ENCODE results near the gene NDUFS2. TPM values are rescaled to one million over a fixed set of nuclear protein-coding genes. Genes with fewer than 3 reads are reported as not detected.

Gene NDUFS2
- total RNA-seq, 1 experiment from 2014 or later, result 123 TPM

DNA sequence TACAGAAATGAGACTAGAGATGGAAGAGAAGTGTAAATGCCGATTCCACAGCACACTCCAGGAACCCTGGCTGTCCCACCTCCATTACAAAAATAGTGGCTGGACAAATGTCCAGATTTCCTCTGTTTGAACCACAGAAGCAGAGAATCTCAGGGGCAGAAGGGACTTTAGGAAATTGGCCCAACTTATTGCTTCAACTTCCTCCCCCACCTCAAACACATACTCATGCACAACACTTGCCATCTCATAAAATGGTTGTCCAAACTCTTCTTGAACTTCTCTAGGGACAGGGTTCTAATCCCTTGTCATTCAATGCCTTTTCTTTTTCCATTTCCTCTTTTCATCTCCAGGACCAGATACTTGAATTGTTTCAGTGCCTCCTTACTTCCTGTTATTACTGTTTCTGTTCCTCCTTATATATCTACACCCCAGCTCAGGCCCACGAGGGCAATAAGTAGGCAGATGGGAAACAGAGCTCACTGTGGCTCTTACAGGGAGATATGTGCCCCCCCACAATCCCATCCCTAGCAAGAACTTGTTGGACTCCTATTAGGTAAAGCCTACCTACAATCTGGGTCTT lies 16.3 kb upstream of the NDUFS2 start:
- intact Hi-C loops (cut with micrococcal nuclease; ENCODE audit: unreplicated experiment), result no loop called here
- CTCF ChIA-PET, result interaction anchor here (0.6 kb wide), 1 partner anchor 215 kb away, joined by 6 read pairs; no protein-coding TSS in a partner anchor

DNA sequence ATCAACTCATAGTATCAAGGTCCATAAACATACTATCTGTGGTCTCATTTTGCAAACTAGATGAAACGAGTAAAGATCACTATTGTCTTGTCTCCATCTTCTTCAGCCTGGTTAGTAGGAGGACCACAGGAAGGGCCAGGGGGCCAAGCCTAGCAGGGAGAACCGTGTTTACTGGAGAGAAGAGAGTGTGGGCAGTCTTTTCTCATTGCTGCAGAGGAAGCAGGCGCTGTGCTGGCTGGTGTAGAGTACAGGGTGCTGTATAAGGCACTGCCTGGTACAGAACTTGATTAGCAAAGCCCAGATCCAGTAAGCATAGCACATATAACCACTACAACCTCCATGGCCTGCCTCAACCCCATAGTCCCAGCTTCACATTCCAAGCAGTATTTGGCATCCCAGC lies 14.9 kb upstream of the NDUFS2 start:
- CTCF ChIA-PET, result no interaction called here
- POLR2A ChIA-PET (ENCODE audit: low non-redundant PET), result no interaction called here
- no peak for DNase-seq (ENCODE audit: low spot score)
- H3K4me3 ChIP-seq (ENCODE audit: low read depth, low read length, poor library complexity, severe bottlenecking), result no peak overlapping the region
- intact Hi-C loops (cut with micrococcal nuclease; ENCODE audit: unreplicated experiment), result no loop called here
- TF ChIP-seq, protein P1, sequence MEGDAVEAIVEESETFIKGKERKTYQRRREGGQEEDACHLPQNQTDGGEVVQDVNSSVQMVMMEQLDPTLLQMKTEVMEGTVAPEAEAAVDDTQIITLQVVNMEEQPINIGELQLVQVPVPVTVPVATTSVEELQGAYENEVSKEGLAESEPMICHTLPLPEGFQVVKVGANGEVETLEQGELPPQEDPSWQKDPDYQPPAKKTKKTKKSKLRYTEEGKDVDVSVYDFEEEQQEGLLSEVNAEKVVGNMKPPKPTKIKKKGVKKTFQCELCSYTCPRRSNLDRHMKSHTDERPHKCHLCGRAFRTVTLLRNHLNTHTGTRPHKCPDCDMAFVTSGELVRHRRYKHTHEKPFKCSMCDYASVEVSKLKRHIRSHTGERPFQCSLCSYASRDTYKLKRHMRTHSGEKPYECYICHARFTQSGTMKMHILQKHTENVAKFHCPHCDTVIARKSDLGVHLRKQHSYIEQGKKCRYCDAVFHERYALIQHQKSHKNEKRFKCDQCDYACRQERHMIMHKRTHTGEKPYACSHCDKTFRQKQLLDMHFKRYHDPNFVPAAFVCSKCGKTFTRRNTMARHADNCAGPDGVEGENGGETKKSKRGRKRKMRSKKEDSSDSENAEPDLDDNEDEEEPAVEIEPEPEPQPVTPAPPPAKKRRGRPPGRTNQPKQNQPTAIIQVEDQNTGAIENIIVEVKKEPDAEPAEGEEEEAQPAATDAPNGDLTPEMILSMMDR (conservative IDR thresholded peaks at IDR 0.05; ENCODE audit: low read depth, low read length), result no peak
- no peak for TF ChIP-seq EZH2 (IDR thresholded peaks at IDR 0.05; ENCODE audit: borderline replicate concordance, low read depth, low read length, poor library complexity, severe bottlenecking)
- H3K27ac ChIP-seq (ENCODE audit: low read depth, low read length, poor library complexity, severe bottlenecking), result no peak overlapping the region
- peaks cover 18% of the 10 kb centered on the region for H3K36me3 ChIP-seq (ENCODE audit: insufficient read depth, low read length, poor library complexity, severe bottlenecking)
- no peaks in the 10 kb centered on the region for H3K27me3 ChIP-seq (replicated peaks; ENCODE audit: insufficient read depth, low read depth, low read length, poor library complexity)
- H3K9me3 ChIP-seq (ENCODE audit: low read depth, low read length, poor library complexity, severe bottlenecking), result no peaks in the 10 kb centered on the region
- H3K4me1 ChIP-seq (ENCODE audit: insufficient read depth, low read length, poor library complexity, severe bottlenecking), result peaks cover 13% of the 10 kb centered on the region
- no TSS peak for BruUV-seq (replicated peaks)

More for the DNA sequence above, 16.3 kb upstream of the NDUFS2 start:
- H3K4me1 ChIP-seq (ENCODE audit: insufficient read depth, low read length, poor library complexity, severe bottlenecking), result peaks cover 13% of the 10 kb centered on the region
- DNase-seq (ENCODE audit: low spot score), result no peak
- no peak for TF ChIP-seq EZH2 (IDR thresholded peaks at IDR 0.05; ENCODE audit: borderline replicate concordance, low read depth, low read length, poor library complexity, severe bottlenecking)
- TF ChIP-seq, protein P1 (conservative IDR thresholded peaks at IDR 0.05; ENCODE audit: low read depth, low read length), result no peak
- POLR2A ChIA-PET (ENCODE audit: low non-redundant PET), result interaction anchor here (0.7 kb wide), 1 partner anchor 105 kb away, joined by 4 read pairs; no protein-coding TSS in a partner anchor
- no peaks in the 10 kb centered on the region for H3K27me3 ChIP-seq (replicated peaks; ENCODE audit: insufficient read depth, low read depth, low read length, poor library complexity)
- H3K4me3 ChIP-seq (ENCODE audit: low read depth, low read length, poor library complexity, severe bottlenecking), result no peak overlapping the region
- H3K9me3 ChIP-seq (ENCODE audit: low read depth, low read length, poor library complexity, severe bottlenecking), result no peaks in the 10 kb centered on the region
- no TSS peak for BruUV-seq (replicated peaks)
- peaks cover 4% of the 10 kb centered on the region for H3K36me3 ChIP-seq (ENCODE audit: insufficient read depth, low read length, poor library complexity, severe bottlenecking)
- peak overlapping the region; percentile 45 for H3K27ac ChIP-seq (ENCODE audit: low read depth, low read length, poor library complexity, severe bottlenecking)

DNA sequence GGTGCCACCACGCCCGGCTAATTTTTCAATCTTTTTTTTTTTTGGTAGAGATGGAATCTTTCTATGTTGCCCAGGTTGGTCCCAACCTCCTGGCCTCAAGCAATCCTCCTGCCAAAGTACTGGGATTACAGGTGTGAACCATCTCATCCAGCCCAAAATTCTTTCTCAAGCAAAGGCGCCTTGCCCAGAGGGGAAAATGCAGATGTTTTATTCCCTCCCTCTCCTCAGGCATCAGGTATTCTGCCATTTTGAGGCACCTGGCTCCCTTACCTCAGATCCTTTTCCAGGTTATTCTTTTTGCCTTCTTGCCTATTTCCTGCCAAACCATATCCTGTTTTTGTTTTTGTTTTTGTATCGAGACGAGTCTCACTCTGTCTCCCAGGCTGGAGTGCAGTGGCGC lies 13.8 kb upstream of the NDUFS2 start:
- CTCF ChIA-PET, result interaction anchor here (0.6 kb wide), 1 partner anchor 37 kb away, joined by 5 read pairs; no protein-coding TSS in a partner anchor
- intact Hi-C loops (cut with micrococcal nuclease; ENCODE audit: unreplicated experiment), result no loop called here

More for the DNA sequence above, 13.8 kb upstream of the NDUFS2 start:
- Histone ChIP-seq H3K27me3 (replicated peaks; ENCODE audit: insufficient read depth, low read depth, low read length, poor library complexity) (no peaks in the 10 kb centered on the region), H3K27ac (ENCODE audit: low read depth, low read length, poor library complexity, severe bottlenecking) (no peak overlapping the region), H3K4me1 (ENCODE audit: insufficient read depth, low read length, poor library complexity, severe bottlenecking) (peaks cover 18% of the 10 kb centered on the region), H3K36me3 (ENCODE audit: insufficient read depth, low read length, poor library complexity, severe bottlenecking) (peaks cover 27% of the 10 kb centered on the region), H3K4me3 (ENCODE audit: low read depth, low read length, poor library complexity, severe bottlenecking) (no peak overlapping the region), H3K9me3 (ENCODE audit: low read depth, low read length, poor library complexity, severe bottlenecking) (no peaks in the 10 kb centered on the region)
- TF ChIP-seq, protein P1 (conservative IDR thresholded peaks at IDR 0.05; ENCODE audit: low read depth, low read length), result no peak
- TF ChIP-seq EZH2 (IDR thresholded peaks at IDR 0.05; ENCODE audit: borderline replicate concordance, low read depth, low read length, poor library complexity, severe bottlenecking), result no peak
- no TSS peak for BruUV-seq (replicated peaks)
- DNase-seq (ENCODE audit: low spot score), result no peak
- POLR2A ChIA-PET (ENCODE audit: low non-redundant PET), result interaction anchor here (0.6 kb wide), 1 partner anchor 1042 kb away, joined by 9 read pairs; no protein-coding TSS in a partner anchor

All from A673 (cell line).